ENCODE measurements around the gene PPP2R5A. TPM values are rescaled to one million over a fixed set of nuclear protein-coding genes. Genes with fewer than 3 reads are reported as not detected.
A peak's percentile ranks its signal among the peaks of the same experiment; 100 is the strongest.

The PPP2R5A gene
- total and polyA plus RNA-seq, 2 of the 8 experiments (the other 6 are each of a cell fraction or from before 2014, with no cell fraction given) = 14.6 to 36.3 TPM

GRCh38 chr1:212315907-212316306 is 30.7 kb downstream of the PPP2R5A start:
- Histone ChIP-seq H2BK12ac (ENCODE audit: low read depth, low read length) (no peak overlapping the region; the same call in 1 of the 2 replicates), H4K8ac (ENCODE audit: extremely low read depth, insufficient read depth, low read length) (no peak overlapping the region), H3K18ac (ENCODE audit: extremely low read depth, low read length) (peak overlapping the region; percentile 34; the same call in 1 of the 2 replicates), H3K4me1 (replicated peaks in 1 of 4; ENCODE audit: control insufficient read depth in 3 of 4, insufficient read depth in 4 of 4, low read length in 3 of 4) (peaks cover 0 to 6% (median 2%) of the 10 kb centered on the region in 4 experiments; a peak in 2 of 7 replicates), H3K79me2 (ENCODE audit: control insufficient read depth in 1 of 2, insufficient read depth in 2 of 2, low read length in 2 of 2) (peaks cover 0 to 68% of the 10 kb centered on the region in 2 experiments; a peak in 2 of 4 replicates), H3K23ac (ENCODE audit: insufficient read length) (no peak overlapping the region), H3K36me3 (ENCODE audit: control insufficient read depth in 2 of 4, insufficient read depth in 4 of 4, low read length in 3 of 4) (no peaks in the 10 kb centered on the region; a peak in 1 of 8 replicates), H3K27me3 (replicated peaks in 1 of 4; ENCODE audit: control insufficient read depth in 3 of 4, extremely low read depth in 1 of 4, insufficient read depth in 3 of 4, low read length in 3 of 4) (no peaks in the 10 kb centered on the region), H2BK5ac (ENCODE audit: low read depth, low read length) (peak overlapping the region; percentile 21; the same call in 1 of the 2 replicates), H4K5ac (ENCODE audit: insufficient read length, low read depth, low read length) (no peak overlapping the region), H2BK15ac (ENCODE audit: low read length) (0 out of 2 replicates have a peak overlapping the region, but pooled peaks have one; percentile 18), H3K27ac (ENCODE audit: low read depth, low read length) (no peak overlapping the region), H3K79me1 (ENCODE audit: low read depth, low read length) (no peaks in the 10 kb centered on the region), H3K9me3 (ENCODE audit: insufficient read depth in 2 of 2, low read depth in 1 of 2, low read length in 1 of 2) (no peaks in the 10 kb centered on the region), H4K91ac (replicated peaks; ENCODE audit: insufficient read length, low read length) (no peak overlapping the region), H2BK20ac (ENCODE audit: low read length) (no peak overlapping the region), H2AFZ (ENCODE audit: low read length) (no peak overlapping the region), H2BK120ac (replicated peaks; ENCODE audit: low read depth, low read length) (no peak overlapping the region), H3K4ac (replicated peaks; ENCODE audit: insufficient read length, low read depth, low read length) (no peak overlapping the region), H3K23me2 (ENCODE audit: low read depth, low read length) (no peaks in the 10 kb centered on the region), H4K20me1 (replicated peaks in 1 of 2; ENCODE audit: control insufficient read depth in 1 of 2, insufficient read depth in 2 of 2, low read length in 2 of 2) (no peaks in the 10 kb centered on the region), H3K14ac (ENCODE audit: insufficient read length) (no peak overlapping the region), H3K4me2 (ENCODE audit: insufficient read depth in 1 of 2, low read depth in 2 of 2, low read length in 2 of 2) (peak overlapping the region in 1 of 2 experiments; percentile 31; a peak in 1 of 4 replicates), H2AK5ac (ENCODE audit: low read depth, low read length) (no peak overlapping the region), H3K4me3 (ENCODE audit: extremely low read depth in 1 of 4, insufficient read depth in 2 of 4, low read depth in 3 of 4, low read length in 4 of 4) (no peak overlapping the region), H3K56ac (replicated peaks; ENCODE audit: insufficient read length, low read depth, low read length) (no peak overlapping the region), H3K9ac (replicated peaks in 1 of 4; ENCODE audit: extremely low read depth in 1 of 4, low read depth in 3 of 4, low read length in 3 of 4) (no peak overlapping the region)
- FAIRE-seq (peak; percentile 86), DNase-seq (ENCODE audit: low read depth in 1 of 2, low spot score in 2 of 2) (peak in 1 of 2 experiments; percentile 31)
- ChIA-PET CTCF (ENCODE audit: partially characterized antibody) (interaction anchor here (0.6 to 2.9 kb wide), 18 partner anchors 13 to 632 kb away, joined by 3 to 18 read pairs (median 3); no protein-coding TSS in a partner anchor), POLR2A (ENCODE audit: partially characterized antibody) (interaction anchor here (1.3 kb wide), 1 partner anchor 30 kb away, joined by 4 read pairs; no protein-coding TSS in a partner anchor)
- TF ChIP-seq YY1 (IDR thresholded peaks at IDR 0.05; ENCODE audit: low read depth, low read length) = 0 out of 2 replicates have a peak, but pooled peaks have one; percentile 5
- TF ChIP-seq GTF2F1 (IDR thresholded peaks at IDR 0.05; ENCODE audit: borderline replicate concordance, low read depth, low read length) = no peak
- peak; percentile 75 to 78 for TF ChIP-seq RAD21 (IDR thresholded peaks at IDR 0.05 in 1 of 2, conservative IDR thresholded peaks at IDR 0.05 in 1 of 2; ENCODE audit: low read depth in 2 of 2, low read length in 2 of 2)
- TF ChIP-seq NANOG (IDR thresholded peaks at IDR 0.05; ENCODE audit: insufficient read depth, low read depth, low read length, poor library complexity, severe bottlenecking) = peak; percentile 69
- no peak for TF ChIP-seq RNF2 (IDR thresholded peaks at IDR 0.05; ENCODE audit: borderline replicate concordance, low read depth, low read length, missing control alignments, poor library complexity, severe bottlenecking)
- TF ChIP-seq CTCF (IDR thresholded peaks at IDR 0.05; ENCODE audit: control extremely low read depth in 1 of 3, insufficient read depth in 1 of 3, low read depth in 1 of 3, low read length in 3 of 3) = peak in 2 of 3 experiments; percentile 46 to 60; a peak in 3 of 4 replicates
